DND-41 (cell line): ENCODE results near the gene SPAG16.

Experiments
- ATAC-seq: fragments of 200-7000 bp; cut with Tn5 transposase; 3 replicates; pipeline ENCODE4 v1.9.1; 2021; ENCODE audit warnings: low read depth; ENCODE audit not compliant: insufficient read depth
- DNase-seq: peaks from one replicate; pipeline ENCODE4 v3.0.0-alpha.2; 2020
- H2AFZ ChIP-seq: 2 replicates; pipeline ENCODE4 v1.6.0; 2012; ENCODE audit warnings: low read depth, low read length
- H3K27ac ChIP-seq: 2 replicates; pipeline ENCODE4 v1.5.1; 2012; ENCODE audit warnings: low read length, inconsistent platforms
- H3K27me3 ChIP-seq: fragments of 200-600 bp; sonication (generic); 2 replicates; pipeline ENCODE4 v1.6.0; 2012; ENCODE audit warnings: low read length, mild to moderate bottlenecking, inconsistent platforms; ENCODE audit not compliant: insufficient read depth, poor library complexity
- H3K36me3 ChIP-seq: 2 replicates; pipeline ENCODE4 v1.5.1; 2012; ENCODE audit warnings: low read length, inconsistent platforms; ENCODE audit not compliant: insufficient read depth
- H3K4me1 ChIP-seq: 2 replicates; pipeline ENCODE4 v1.5.1; 2012; ENCODE audit warnings: mild to moderate bottlenecking, low read length; ENCODE audit not compliant: insufficient read depth
- H3K4me2 ChIP-seq: 2 replicates; pipeline ENCODE4 v1.6.0; 2012; ENCODE audit warnings: mild to moderate bottlenecking, moderate library complexity, low read length, inconsistent platforms; ENCODE audit not compliant: insufficient read depth
- H3K4me3 ChIP-seq, 2 experiments: fragments of 200-600 bp in 1 of 2; shearing (Covaris generic) in 1 of 2; 2 replicates each; pipeline ENCODE4 v1.5.1; 2012 to 2016; ENCODE audit warnings: inconsistent platforms in 2 of 2, low read length in 2 of 2, mild to moderate bottlenecking in 2 of 2, low read depth in 1 of 2, moderate library complexity in 1 of 2
- H3K79me2 ChIP-seq: 2 replicates; pipeline ENCODE4 v1.6.0; 2012; ENCODE audit warnings: low read length, inconsistent platforms; ENCODE audit not compliant: insufficient read depth
- H3K9ac ChIP-seq: 2 replicates; pipeline ENCODE4 v1.6.0; 2012; ENCODE audit warnings: low read depth, mild to moderate bottlenecking, inconsistent platforms, low read length, moderate library complexity
- H3K9me3 ChIP-seq: 2 replicates; pipeline ENCODE4 v1.5.1; 2012; ENCODE audit warnings: low read length, moderate library complexity, mild to moderate bottlenecking, inconsistent platforms; ENCODE audit not compliant: insufficient read depth, severe bottlenecking
- H4K20me1 ChIP-seq: 2 replicates; pipeline ENCODE4 v1.6.0; 2012; ENCODE audit warnings: low read length; ENCODE audit not compliant: insufficient read depth
- EZH2 ChIP-seq: IDR thresholded peaks from 3 replicates; pipeline ENCODE4 v1.6.1; 2012; ENCODE audit warnings: borderline replicate concordance, low read depth, mild to moderate bottlenecking, moderate library complexity, low read length, inconsistent platforms; ENCODE audit not compliant: severe bottlenecking
- TF ChIP-seq, protein P1 (sequence below): IDR thresholded peaks from 2 replicates; pipeline ENCODE4 v1.5.1; 2012; ENCODE audit warnings: borderline replicate concordance, low read length, moderate library complexity, mild to moderate bottlenecking; ENCODE audit not compliant: poor library complexity, severe bottlenecking; ENCODE audit errors: extremely low read depth

SPAG16 gene

DNA sequence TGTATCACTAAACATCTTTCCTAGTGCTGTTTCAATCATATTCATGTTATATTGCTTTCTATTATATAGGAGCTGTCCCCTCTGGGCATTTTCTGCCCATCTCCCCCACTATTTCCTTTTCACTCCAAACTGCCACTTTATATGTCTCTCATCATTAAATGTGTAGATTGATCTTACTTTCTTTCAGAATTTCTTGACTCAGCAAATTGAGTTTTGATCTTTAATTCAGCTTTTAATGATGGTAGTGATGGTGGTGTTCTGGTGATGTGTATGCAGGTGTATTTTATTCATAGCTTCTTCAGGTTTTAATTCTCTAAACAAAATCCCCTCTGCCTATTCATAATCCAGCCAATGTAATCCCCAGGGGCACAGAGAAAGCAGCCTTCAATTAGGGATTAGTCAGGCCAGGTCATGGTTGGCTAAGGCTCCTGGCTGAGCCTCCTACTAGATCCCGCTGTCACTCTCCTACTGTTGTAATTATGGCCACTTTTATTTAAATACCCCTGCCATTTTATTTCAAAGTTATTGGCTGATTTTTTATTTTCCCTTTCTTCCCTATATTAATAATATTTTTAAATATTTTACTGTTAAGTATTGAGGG is 325.4 kb downstream of the SPAG16 start:
- Histone ChIP-seq H3K4me1 (no peaks in the 10 kb centered on the region), H3K9me3 (no peaks in the 10 kb centered on the region), H3K36me3 (no peaks in the 10 kb centered on the region), H4K20me1 (no peaks in the 10 kb centered on the region), H3K4me2 (no peak overlapping the region), H3K27ac (no peak overlapping the region), H3K4me3 (no peak overlapping the region), H3K79me2 (no peaks in the 10 kb centered on the region), H3K27me3 (no peaks in the 10 kb centered on the region), H2AFZ (no peak overlapping the region), H3K9ac (no peak overlapping the region)
- ATAC-seq = no peak
- DNase-seq = no peak
- no peak for TF ChIP-seq EZH2
- TF ChIP-seq, protein P1, sequence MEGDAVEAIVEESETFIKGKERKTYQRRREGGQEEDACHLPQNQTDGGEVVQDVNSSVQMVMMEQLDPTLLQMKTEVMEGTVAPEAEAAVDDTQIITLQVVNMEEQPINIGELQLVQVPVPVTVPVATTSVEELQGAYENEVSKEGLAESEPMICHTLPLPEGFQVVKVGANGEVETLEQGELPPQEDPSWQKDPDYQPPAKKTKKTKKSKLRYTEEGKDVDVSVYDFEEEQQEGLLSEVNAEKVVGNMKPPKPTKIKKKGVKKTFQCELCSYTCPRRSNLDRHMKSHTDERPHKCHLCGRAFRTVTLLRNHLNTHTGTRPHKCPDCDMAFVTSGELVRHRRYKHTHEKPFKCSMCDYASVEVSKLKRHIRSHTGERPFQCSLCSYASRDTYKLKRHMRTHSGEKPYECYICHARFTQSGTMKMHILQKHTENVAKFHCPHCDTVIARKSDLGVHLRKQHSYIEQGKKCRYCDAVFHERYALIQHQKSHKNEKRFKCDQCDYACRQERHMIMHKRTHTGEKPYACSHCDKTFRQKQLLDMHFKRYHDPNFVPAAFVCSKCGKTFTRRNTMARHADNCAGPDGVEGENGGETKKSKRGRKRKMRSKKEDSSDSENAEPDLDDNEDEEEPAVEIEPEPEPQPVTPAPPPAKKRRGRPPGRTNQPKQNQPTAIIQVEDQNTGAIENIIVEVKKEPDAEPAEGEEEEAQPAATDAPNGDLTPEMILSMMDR = no peak

DNA sequence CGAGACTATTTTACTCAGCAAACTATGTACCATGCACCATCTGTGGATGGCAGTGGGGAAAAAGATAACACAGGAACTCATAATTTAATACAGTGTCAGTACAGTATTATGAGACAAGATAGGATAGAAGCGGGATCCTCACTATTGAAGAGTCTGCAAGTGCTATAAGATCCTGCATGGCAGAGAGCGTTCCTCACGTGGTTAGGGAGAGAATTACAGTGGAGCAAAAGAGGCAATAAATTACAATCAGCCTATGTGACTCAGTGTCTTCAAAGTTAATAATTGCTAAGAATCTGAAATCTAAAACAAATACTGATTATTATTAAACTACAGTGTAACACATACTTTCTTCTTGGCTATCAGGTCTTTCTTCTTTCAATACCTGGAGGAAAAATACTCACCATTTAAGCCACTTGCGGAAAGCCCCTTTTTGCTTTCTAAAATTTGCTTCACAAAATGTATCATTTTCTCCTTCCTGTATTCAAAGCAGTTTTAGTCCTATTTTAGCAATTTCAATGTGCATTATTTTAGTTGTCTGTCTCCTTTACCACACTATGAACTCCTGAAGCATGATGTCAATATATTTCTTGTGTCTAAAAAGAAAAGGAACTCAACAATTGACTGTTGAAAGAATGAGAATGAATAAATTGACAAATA is 342.9 kb downstream of the SPAG16 start:
- TF ChIP-seq, protein P1 = no peak
- no peak for TF ChIP-seq EZH2
- H4K20me1 ChIP-seq = no peaks in the 10 kb centered on the region
- H2AFZ ChIP-seq = no peak overlapping the region
- H3K4me2 ChIP-seq = no peak overlapping the region
- no peak overlapping the region for H3K27ac ChIP-seq
- H3K79me2 ChIP-seq = no peaks in the 10 kb centered on the region
- no peaks in the 10 kb centered on the region for H3K4me1 ChIP-seq
- no peak overlapping the region for H3K9ac ChIP-seq
- no peaks in the 10 kb centered on the region for H3K9me3 ChIP-seq
- H3K27me3 ChIP-seq = no peaks in the 10 kb centered on the region
- ATAC-seq (no peak), DNase-seq (no peak)
- H3K4me3 ChIP-seq = no peak overlapping the region
- H3K36me3 ChIP-seq = no peaks in the 10 kb centered on the region

DNA sequence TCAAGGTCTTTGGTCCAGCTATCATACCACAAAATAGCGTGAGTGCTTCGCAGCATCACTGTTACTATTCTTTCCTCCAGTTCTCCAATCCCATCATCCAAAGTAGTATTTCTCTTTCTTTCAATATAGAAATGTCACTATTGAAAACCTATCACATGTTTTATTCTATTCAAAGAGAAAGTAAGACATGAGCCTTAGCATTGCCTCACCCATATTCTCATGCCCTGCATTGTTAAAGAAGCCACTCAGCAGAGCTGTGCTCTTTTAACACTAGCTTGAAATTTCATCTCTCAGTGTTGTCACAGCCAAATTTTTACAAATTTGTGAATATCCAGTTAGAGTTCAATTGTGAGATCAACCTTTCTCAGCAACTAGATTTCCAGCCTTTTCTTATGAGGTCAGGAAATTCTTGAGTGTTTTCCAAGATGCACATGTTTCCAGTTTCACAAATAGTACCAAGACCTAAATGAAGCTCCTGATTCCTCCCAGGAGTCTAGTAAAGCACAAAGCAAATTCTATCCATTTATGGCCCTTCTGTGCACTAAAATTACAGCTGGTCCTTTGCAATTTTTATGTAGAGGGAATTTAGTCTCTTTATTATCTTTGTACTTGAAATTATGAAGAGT is 343.7 kb downstream of the SPAG16 start:
- no peak for ATAC-seq
- H3K27me3 ChIP-seq = no peaks in the 10 kb centered on the region
- H3K4me2 ChIP-seq = no peak overlapping the region

More for the DNA sequence above, 343.7 kb downstream of the SPAG16 start:
- Histone ChIP-seq H4K20me1 (no peaks in the 10 kb centered on the region), H3K4me1 (no peaks in the 10 kb centered on the region), H3K9ac (no peak overlapping the region), H2AFZ (no peak overlapping the region), H3K4me3 (no peak overlapping the region), H3K36me3 (no peaks in the 10 kb centered on the region), H3K27ac (no peak overlapping the region), H3K9me3 (no peaks in the 10 kb centered on the region), H3K79me2 (no peaks in the 10 kb centered on the region)
- no peak for DNase-seq
- TF ChIP-seq EZH2 = no peak
- TF ChIP-seq, protein P1 = no peak
